GM21528 (cell line): ENCODE measurements around the gene TMEM178A.
"Not testable (repeated sequence)": the region's sequence is repeated elsewhere in the genome, so short reads cannot be mapped to it uniquely, and the experiment has no call there.

ENCODE experiments used
- ATAC-seq: cut with Tn5 transposase; IDR thresholded peaks from one replicate; pipeline ENCODE4 v1.9.1; 2021; ENCODE audit warnings: mild to moderate bottlenecking, moderate library complexity; ENCODE audit not compliant: unreplicated experiment, low FRiP score

The TMEM178A gene

DNA sequence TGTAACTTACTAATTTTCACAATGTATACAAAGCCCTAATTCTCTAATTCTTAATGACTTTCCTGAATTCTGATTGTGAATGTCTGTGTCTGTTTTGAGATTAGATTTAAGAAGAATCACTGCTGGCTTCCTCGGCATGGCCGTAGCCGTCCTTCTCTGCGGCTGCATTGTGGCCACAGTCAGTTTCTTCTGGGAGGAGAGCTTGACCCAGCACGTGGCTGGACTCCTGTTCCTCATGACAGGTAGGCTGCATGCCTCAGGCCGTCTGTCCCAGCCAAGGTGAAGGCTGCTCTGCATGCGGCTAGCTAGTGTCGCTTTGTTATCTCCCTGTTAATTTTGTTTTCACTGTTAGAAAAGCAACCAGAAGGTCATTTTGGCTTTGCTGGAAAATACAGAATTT, 41.2 kb downstream of the TMEM178A start:
- ATAC-seq: no peak

DNA sequence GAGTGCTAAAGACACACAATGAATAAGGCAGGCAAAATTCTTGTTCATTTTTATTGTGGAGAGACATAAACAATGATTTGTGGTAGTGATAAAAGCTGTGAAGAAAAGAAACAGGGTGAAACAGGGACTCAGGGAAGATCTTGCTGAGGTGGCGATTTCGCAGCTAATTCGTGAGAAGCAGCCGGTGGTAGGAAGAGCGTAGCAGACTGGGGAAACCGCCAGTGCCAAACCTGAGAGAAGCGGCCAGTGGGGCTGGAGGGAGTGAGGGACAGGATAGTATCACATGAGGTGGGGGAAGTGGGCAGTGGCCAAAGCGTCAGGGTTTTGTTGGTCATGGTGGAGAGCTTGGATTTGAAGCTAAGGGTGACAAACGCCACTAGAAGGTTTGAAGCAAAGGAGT, 42.3 kb downstream of the TMEM178A start:
- ATAC-seq: no peak

- no peak for ATAC-seq
Measured at GRCh38 chr2:39710807-39711206, 45.1 kb downstream of the TMEM178A start.

GRCh38 chr2:39712953-39713352, 47.2 kb downstream of the TMEM178A start:
- ATAC-seq: no peak

DNA sequence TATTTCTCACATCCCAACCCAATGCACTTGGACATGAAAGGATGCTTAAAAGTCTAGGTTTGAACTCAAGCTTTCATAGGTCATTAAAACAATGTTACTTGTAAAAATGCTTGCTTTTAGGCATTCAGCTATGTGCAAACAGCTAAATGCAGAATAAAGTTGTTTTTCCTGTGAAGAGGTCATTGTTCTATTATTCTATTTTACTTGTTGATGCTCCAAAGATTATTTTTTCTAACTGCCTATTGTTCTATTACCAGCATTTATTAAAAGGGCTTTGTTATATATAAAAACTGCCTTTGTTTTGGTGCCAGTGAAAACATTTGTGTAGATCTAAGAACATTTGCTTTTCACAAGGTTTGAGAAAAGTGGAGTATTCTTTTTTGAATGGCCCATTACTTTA, 49.4 kb downstream of the TMEM178A start:
- ATAC-seq: no peak

DNA sequence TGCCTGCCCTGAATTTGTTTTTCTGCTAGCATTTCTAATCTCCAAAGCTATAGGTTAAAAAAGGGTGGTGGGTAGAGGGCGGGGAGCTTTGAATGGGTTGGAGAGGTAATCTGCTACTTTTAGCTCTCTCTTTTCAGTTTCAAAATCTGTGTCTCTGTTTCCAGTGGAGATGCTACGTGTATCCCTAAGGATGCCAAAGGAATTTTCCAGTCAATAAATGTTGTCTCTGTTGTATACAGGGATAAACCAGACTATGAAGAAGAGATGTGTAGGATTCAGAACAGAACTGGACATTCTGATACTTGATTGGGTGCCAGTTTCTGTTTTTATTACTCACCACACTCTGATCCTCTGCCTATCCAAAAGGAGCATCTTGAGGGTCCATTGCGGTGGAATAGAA, 50.1 kb downstream of the TMEM178A start:
- ATAC-seq: no peak

DNA sequence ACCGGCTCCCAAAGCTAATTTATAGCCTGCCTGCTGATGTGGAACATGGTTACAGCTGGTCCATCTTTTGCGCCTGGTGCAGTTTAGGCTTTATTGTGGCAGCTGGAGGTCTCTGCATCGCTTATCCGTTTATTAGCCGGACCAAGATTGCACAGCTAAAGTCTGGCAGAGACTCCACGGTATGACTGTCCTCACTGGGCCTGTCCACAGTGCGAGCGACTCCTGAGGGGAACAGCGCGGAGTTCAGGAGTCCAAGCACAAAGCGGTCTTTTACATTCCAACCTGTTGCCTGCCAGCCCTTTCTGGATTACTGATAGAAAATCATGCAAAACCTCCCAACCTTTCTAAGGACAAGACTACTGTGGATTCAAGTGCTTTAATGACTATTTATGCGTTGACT, 51.4 kb downstream of the TMEM178A start:
- ATAC-seq: no peak

DNA sequence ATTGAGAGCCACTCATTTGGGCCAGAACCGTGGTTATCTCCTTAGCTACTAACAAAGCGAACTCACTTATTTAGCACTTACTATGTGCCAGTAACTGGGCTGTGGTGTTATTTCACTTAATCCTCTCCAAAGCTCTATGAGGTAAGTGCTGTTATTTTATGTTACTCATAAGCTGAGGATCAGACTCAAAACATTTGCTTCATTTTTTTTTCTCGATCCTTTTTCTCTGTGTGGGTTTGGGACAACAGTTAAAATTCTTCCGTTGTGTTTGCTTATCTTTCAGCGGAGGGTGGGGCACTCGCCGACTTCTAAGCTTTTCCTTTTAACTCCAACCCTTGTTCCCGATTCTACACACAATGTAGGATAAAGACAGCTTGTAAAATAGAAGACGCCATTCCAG, 52.8 kb downstream of the TMEM178A start:
- ATAC-seq: no peak

DNA sequence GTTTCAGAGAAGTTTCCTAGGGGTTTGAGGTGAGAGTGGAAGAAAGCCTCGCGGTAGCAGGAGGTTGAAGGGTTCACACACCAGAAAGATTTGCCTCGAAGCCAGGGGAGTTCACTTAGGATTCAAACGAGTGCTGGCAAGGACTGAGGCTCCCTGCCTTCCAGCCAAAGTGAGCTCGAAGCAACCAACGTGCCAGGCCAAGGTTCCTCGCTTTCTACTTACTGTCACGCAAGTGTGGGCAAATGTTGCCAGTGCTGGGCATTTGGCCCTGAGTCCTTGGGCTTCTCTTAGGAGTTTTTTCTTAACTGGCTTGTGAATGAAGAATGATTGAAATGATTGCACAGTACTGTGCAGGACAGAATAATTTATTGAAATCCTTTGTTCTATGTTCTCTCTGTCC, 53.6 kb downstream of the TMEM178A start:
- ATAC-seq: no peak

DNA sequence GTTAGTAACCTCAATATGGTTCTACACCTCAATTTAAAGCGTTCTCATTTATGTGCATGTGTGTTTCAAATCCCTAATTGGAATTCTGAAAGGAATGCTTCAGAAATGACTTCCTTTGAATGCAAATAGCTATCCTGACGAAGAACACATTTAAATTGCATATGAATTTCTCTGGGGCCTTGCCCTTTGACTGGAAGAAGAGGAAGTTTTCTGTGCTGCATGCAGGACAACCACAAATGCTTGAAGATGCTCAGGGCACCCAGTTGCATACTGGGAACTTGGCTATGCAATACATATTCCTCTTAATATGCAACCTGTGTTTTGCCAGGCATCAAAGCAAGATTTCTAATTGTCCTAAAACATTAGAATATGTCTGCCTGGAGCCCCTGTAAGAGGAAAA, 55.3 kb downstream of the TMEM178A start:
- no peak for ATAC-seq

- no peak for ATAC-seq
Measured at GRCh38 chr2:39723497-39723896, 57.8 kb downstream of the TMEM178A start.

GRCh38 chr2:39723946-39724827, 58.5 kb downstream of the TMEM178A start:
- no peak for ATAC-seq

DNA sequence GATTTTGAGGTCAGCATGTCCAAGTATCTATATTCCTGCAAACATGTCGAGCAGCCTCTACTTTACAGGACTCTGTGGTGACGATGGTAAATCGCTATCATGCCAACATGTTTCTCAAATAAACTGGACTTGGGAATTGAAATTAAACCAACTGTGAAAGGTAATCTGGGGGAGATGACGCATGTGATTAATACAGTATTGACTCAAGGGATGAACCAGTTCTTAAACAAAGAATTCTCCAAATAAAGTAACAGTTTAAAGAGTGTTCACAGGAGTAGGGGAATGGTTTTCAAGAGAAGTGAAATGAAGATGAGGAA, 59.1 kb downstream of the TMEM178A start:
- no peak for ATAC-seq

GRCh38 chr2:39725401-39725800, 59.7 kb downstream of the TMEM178A start:
- no peak for ATAC-seq

- not testable (repeated sequence) for ATAC-seq
Measured at GRCh38 chr2:39728085-39728484, 62.4 kb downstream of the TMEM178A start.

GRCh38 chr2:39728941-39729351, 63.2 kb downstream of the TMEM178A start:
- no peak for ATAC-seq

DNA sequence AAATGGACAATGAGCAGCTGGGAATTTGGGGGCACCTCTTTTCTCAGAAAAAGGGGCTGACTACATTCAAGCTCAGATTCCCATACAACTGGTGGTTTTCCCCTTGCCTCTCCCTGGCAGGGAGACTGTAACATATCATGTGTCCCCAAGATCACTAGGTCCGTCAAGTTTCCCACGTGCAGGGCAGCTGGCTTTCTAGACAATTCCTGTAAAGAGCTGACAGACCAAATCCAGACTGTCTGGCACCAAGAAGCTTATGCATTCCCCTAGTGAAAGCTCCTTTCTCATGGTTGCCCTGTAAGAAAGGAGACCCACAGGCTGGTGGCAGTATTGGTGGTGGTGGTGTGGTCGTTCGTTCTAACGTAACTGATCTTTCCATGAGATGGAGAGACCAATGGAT, 64.6 kb downstream of the TMEM178A start:
- no peak for ATAC-seq

DNA sequence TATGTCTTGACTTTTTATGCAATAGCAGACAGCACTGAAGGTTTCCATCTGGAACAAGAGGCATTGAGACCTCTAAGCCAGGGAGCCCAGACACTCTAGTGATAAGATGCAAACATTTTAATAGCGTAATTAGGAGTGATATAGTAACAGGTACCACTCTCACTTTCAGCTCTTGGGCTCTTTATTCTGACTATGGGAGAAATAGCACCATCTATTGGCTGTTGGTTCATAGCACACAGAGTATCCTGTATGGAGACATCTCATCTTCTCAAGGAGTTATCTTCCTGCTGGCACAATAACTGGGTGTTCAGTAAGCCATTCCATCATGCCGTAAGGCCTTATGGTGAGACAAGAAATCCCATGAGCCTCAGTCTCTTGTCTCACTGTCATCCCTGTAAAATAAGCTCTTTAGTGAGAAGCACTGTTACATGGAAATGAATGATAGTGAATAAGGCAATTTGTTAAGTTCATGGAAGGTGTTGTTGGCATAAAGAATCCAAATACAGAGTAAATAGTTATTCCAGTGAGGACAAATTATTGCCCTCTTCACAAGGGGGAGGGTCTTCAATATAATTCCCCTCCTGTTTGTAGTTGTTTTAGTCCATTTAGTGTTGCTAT, 65.1 kb downstream of the TMEM178A start:
- no peak for ATAC-seq

DNA sequence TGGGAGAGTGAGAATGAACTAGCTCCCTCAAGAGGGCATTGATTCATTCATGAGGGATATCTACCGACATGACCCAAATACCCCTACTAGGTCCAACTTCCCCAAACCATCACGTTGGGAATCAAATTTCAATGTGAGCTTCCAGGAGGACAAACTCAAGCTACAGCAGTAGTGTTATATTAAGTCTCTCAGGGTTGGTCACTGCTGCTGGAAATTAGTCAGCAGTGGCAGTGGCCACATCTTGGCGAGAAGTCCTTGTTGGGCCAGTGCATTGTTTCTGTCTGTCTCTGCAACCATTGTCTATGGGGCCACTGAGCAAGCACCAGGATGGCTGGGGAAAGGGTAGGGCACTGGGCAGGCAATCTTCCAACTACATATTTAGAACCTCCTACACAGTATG, 65.8 kb downstream of the TMEM178A start:
- ATAC-seq: no peak

- ATAC-seq: no peak
Measured at GRCh38 chr2:39732482-39732881, 66.8 kb downstream of the TMEM178A start.

GRCh38 chr2:39733070-39733674, 67.5 kb downstream of the TMEM178A start:
- no peak for ATAC-seq

- ATAC-seq: no peak
Measured at GRCh38 chr2:39734445-39734844, 68.7 kb downstream of the TMEM178A start.
